H1 (cell line): ENCODE results near the gene TOM1. TPM values are rescaled to one million over a fixed set of nuclear protein-coding genes. Genes with fewer than 3 reads are reported as not detected.

Experiments used
- CTCF ChIA-PET: fragments of 300-600 bp; sonication (Branson Sonifier 250); formaldehyde crosslinking; loops from one replicate; lab custom pipeline; 2021; ENCODE audit not compliant: partially characterized antibody; lab: Charles Lee
- POLR2A ChIA-PET: fragments of 300-600 bp; sonication (Branson Sonifier 250); formaldehyde crosslinking; loops from one replicate; lab custom pipeline; 2021; ENCODE audit warnings: inconsistent platforms; ENCODE audit not compliant: partially characterized antibody; lab: Charles Lee
- DNase-seq, 2 experiments: peaks; one replicate each; pipeline versions ENCODE4 v3.0.0 to v3.0.0-alpha.2; 2010 to 2022; ENCODE audit warnings: low spot score in 2 of 2, low read depth in 1 of 2, mixed read lengths in 1 of 2
- FAIRE-seq: peaks from 2 replicates; lab custom pipeline; 2011; peaks lifted over from hg19 to GRCh38; lab: Jason Lieb, UNC
- H2AFZ ChIP-seq: 2 replicates; pipeline ENCODE4 v1.8.1; 2012; ENCODE audit warnings: low read length, inconsistent platforms
- H2AK5ac ChIP-seq: 2 replicates; pipeline ENCODE4 v1.6.1; 2013; ENCODE audit warnings: low read depth, low read length
- H2BK120ac ChIP-seq: replicated peaks from 2 replicates; pipeline ENCODE3; 2013; ENCODE audit warnings: low read depth, low read length, inconsistent platforms
- H2BK12ac ChIP-seq: 2 replicates; pipeline ENCODE4 v1.6.1; 2013; ENCODE audit warnings: low read depth, low read length
- H2BK15ac ChIP-seq: 2 replicates; pipeline ENCODE4 v1.6.1; 2013; ENCODE audit warnings: low read length
- H2BK20ac ChIP-seq: 2 replicates; pipeline ENCODE4 v1.6.1; 2013; ENCODE audit warnings: low read length
- H2BK5ac ChIP-seq: 2 replicates; pipeline ENCODE4 v1.6.1; 2013; ENCODE audit warnings: low read depth, low read length
- H3K14ac ChIP-seq: 2 replicates; pipeline ENCODE4 v1.6.1; 2013; ENCODE audit warnings: inconsistent platforms; ENCODE audit not compliant: insufficient read length
- H3K18ac ChIP-seq: 2 replicates; pipeline ENCODE4 v1.6.1; 2013; ENCODE audit warnings: low read length; ENCODE audit errors: extremely low read depth
- H3K23ac ChIP-seq: 2 replicates; pipeline ENCODE4 v1.6.1; 2013; ENCODE audit warnings: inconsistent platforms; ENCODE audit not compliant: insufficient read length
- H3K23me2 ChIP-seq: 2 replicates; pipeline ENCODE4 v1.6.1; 2013; ENCODE audit warnings: low read depth, low read length
- H3K27ac ChIP-seq: 2 replicates; pipeline ENCODE4 v1.6.1; 2011; ENCODE audit warnings: low read depth, low read length, inconsistent platforms
- H3K27me3 ChIP-seq, 4 experiments: replicated peaks in 1 of 4; 1 replicate in 1 of 4; 2 replicates in 3 of 4; pipeline versions ENCODE4 v1.6.1 to v1.8.1; 2011 to 2013; ENCODE audit warnings: low read length in 3 of 4, mild to moderate bottlenecking in 3 of 4, inconsistent platforms in 2 of 4, mixed read lengths in 2 of 4, moderate library complexity in 1 of 4; ENCODE audit not compliant: control insufficient read depth in 3 of 4, insufficient read depth in 3 of 4; ENCODE audit errors: extremely low read depth in 1 of 4
- H3K36me3 ChIP-seq, 4 experiments: 2 replicates each; pipeline versions ENCODE4 v1.6.1 to v1.8.1; 2011 to 2013; ENCODE audit warnings: mild to moderate bottlenecking in 4 of 4, low read length in 3 of 4, moderate library complexity in 2 of 4, control low read depth in 1 of 4, inconsistent platforms in 1 of 4; ENCODE audit not compliant: insufficient read depth in 4 of 4, control insufficient read depth in 2 of 4
- H3K4ac ChIP-seq: replicated peaks from 2 replicates; pipeline ENCODE3; 2013; ENCODE audit warnings: low read length, low read depth, mixed read lengths, inconsistent platforms; ENCODE audit not compliant: insufficient read length
- H3K4me1 ChIP-seq, 4 experiments: replicated peaks in 1 of 4; 1 replicate in 1 of 4; 2 replicates in 3 of 4; pipeline versions ENCODE4 v1.6.1 to v1.8.1; 2011 to 2013; ENCODE audit warnings: low read length in 3 of 4, inconsistent platforms in 2 of 4, mixed read lengths in 1 of 4; ENCODE audit not compliant: insufficient read depth in 4 of 4, control insufficient read depth in 3 of 4
- H3K4me2 ChIP-seq, 2 experiments: 2 replicates each; pipeline versions ENCODE4 v1.6.1 to v1.8.1; 2011 to 2013; ENCODE audit warnings: low read depth in 2 of 2, low read length in 2 of 2, control low read depth in 1 of 2, inconsistent platforms in 1 of 2, mild to moderate bottlenecking in 1 of 2; ENCODE audit not compliant: insufficient read depth in 1 of 2
- H3K4me3 ChIP-seq, 4 experiments: fragments of 200-600, 300-600 bp in 1 of 4; sonication (generic), shearing (Covaris generic), sonication (Bioruptor Twin) in 1 of 4; 2 replicates each; pipeline versions ENCODE4 v1.5.1 to v1.8.1; 2011 to 2016; ENCODE audit warnings: low read length in 4 of 4, low read depth in 3 of 4, control low read depth in 2 of 4, inconsistent platforms in 2 of 4, mild to moderate bottlenecking in 2 of 4, mixed read lengths in 1 of 4, moderate library complexity in 1 of 4; ENCODE audit not compliant: insufficient read depth in 2 of 4; ENCODE audit errors: extremely low read depth in 1 of 4
- H3K56ac ChIP-seq: replicated peaks from 2 replicates; pipeline ENCODE3; 2013; ENCODE audit warnings: low read depth, mild to moderate bottlenecking, mixed read lengths, low read length, inconsistent platforms; ENCODE audit not compliant: insufficient read length
- H3K79me1 ChIP-seq: 2 replicates; pipeline ENCODE4 v1.6.1; 2013; ENCODE audit warnings: low read depth, low read length, control low read depth
- H3K79me2 ChIP-seq, 2 experiments: 2 replicates each; pipeline versions ENCODE4 v1.6.1 to v1.8.1; 2012 to 2013; ENCODE audit warnings: low read length in 2 of 2, mild to moderate bottlenecking in 2 of 2, inconsistent platforms in 1 of 2; ENCODE audit not compliant: insufficient read depth in 2 of 2, control insufficient read depth in 1 of 2
- H3K9ac ChIP-seq, 4 experiments: replicated peaks in 1 of 4; 1 replicate in 1 of 4; 2 replicates in 3 of 4; pipeline versions ENCODE4 v1.6.1 to v1.8.1; 2011 to 2013; ENCODE audit warnings: low read depth in 3 of 4, low read length in 3 of 4, control low read depth in 2 of 4, mild to moderate bottlenecking in 2 of 4, moderate library complexity in 2 of 4, inconsistent platforms in 1 of 4; ENCODE audit errors: extremely low read depth in 1 of 4
- H3K9me3 ChIP-seq, 2 experiments: 2 replicates each; pipeline versions ENCODE4 v1.6.1 to v1.8.1; 2012 to 2013; ENCODE audit warnings: mild to moderate bottlenecking in 2 of 2, moderate library complexity in 2 of 2, control low read depth in 1 of 2, inconsistent platforms in 1 of 2, low read depth in 1 of 2, low read length in 1 of 2, mixed read lengths in 1 of 2; ENCODE audit not compliant: insufficient read depth in 2 of 2
- H4K20me1 ChIP-seq, 2 experiments: replicated peaks in 1 of 2; 2 replicates each; pipeline versions ENCODE3 to v1.8.1; 2011 to 2013; ENCODE audit warnings: inconsistent platforms in 2 of 2, low read length in 2 of 2, mild to moderate bottlenecking in 1 of 2; ENCODE audit not compliant: insufficient read depth in 2 of 2, control insufficient read depth in 1 of 2
- H4K5ac ChIP-seq: 2 replicates; pipeline ENCODE4 v1.6.1; 2013; ENCODE audit warnings: low read length, low read depth, mixed read lengths, inconsistent platforms; ENCODE audit not compliant: insufficient read length
- H4K8ac ChIP-seq: 2 replicates; pipeline ENCODE4 v1.8.0; 2013; ENCODE audit warnings: mild to moderate bottlenecking, moderate library complexity, low read length, inconsistent platforms; ENCODE audit not compliant: insufficient read depth; ENCODE audit errors: extremely low read depth
- H4K91ac ChIP-seq: replicated peaks from 2 replicates; pipeline ENCODE3; 2013; ENCODE audit warnings: low read length, mixed read lengths, inconsistent platforms; ENCODE audit not compliant: insufficient read length
- ASH2L ChIP-seq: fragments of 200-600, 300-600 bp; sonication (generic); IDR thresholded peaks from one replicate; pipeline ENCODE4 v1.7.1; 2017; ENCODE audit warnings: low read length
- FOSL1 ChIP-seq: IDR thresholded peaks from 2 replicates; pipeline ENCODE4 v1.6.1; 2011; ENCODE audit warnings: mild to moderate bottlenecking, low read depth, low read length, moderate library complexity; ENCODE audit not compliant: insufficient read depth
- GABPA ChIP-seq: IDR thresholded peaks from 2 replicates; pipeline ENCODE4 v1.6.1; 2011; ENCODE audit warnings: mild to moderate bottlenecking, low read length, moderate library complexity, borderline replicate concordance; ENCODE audit not compliant: insufficient read depth
- GTF2F1 ChIP-seq: IDR thresholded peaks from 2 replicates; pipeline ENCODE4 v1.6.1; 2012; ENCODE audit warnings: low read depth, low read length, improper control_type of control experiment, borderline replicate concordance
- KDM4A ChIP-seq: IDR thresholded peaks from one replicate; pipeline ENCODE4 v1.7.1; 2012; ENCODE audit warnings: low read depth, mild to moderate bottlenecking, moderate library complexity, low read length, inconsistent platforms; ENCODE audit not compliant: severe bottlenecking
- NRF1 ChIP-seq: IDR thresholded peaks from 2 replicates; pipeline ENCODE4 v1.6.1; 2011; ENCODE audit warnings: mild to moderate bottlenecking, low read depth, low read length, improper control_type of control experiment
- PHF8 ChIP-seq: fragments of 200-600 bp; sonication (generic); conservative IDR thresholded peaks from 2 replicates; pipeline ENCODE4 v1.7.1; 2012; ENCODE audit warnings: low read depth, mild to moderate bottlenecking, inconsistent platforms, low read length, moderate library complexity
- SUZ12 ChIP-seq: fragments of 200-600 bp; sonication (generic); IDR thresholded peaks from 2 replicates; pipeline ENCODE4 v1.6.1; 2012; ENCODE audit warnings: mild to moderate bottlenecking, inconsistent platforms, low read length, moderate library complexity, mixed read lengths
- TAF7 ChIP-seq: optimal IDR thresholded peaks from 2 replicates; pipeline ENCODE3; 2011; ENCODE audit warnings: low read depth, mild to moderate bottlenecking, inconsistent platforms, low read length, moderate library complexity, borderline replicate concordance
- WGBS, 2 experiments: shearing (Covaris generic) in 1 of 2; methylation state at CpG; one replicate each; pipeline versions ENCODE4 v1.1.6 to v1.1.7; 2013 to 2015; ENCODE audit warnings: low lambda C conversion rate in 2 of 2, mixed read lengths in 2 of 2, inconsistent platforms in 1 of 2, low coverage in 1 of 2, missing lambda C conversion rate in 1 of 2; ENCODE audit not compliant: insufficient replicate concordance in 2 of 2, insufficient coverage in 1 of 2, insufficient read length in 1 of 2; ENCODE audit errors: extremely low coverage in 1 of 2, missing lambda C conversion rate in 1 of 2; 5-methylcytosine and 5-hydroxymethylcytosine counted together
- polyA plus RNA-seq, 7 experiments: library from polyadenylated mRNA; depleted of rRNA in 3 of 7; stranded (reverse) in 5 of 7; unstranded in 2 of 7; fragments of >200 nt in 5 of 7; fragments of 200-250 nt in 2 of 7; gene quantifications; 1 replicate in 5 of 7; 2 replicates in 1 of 7; 4 replicates in 1 of 7; pipeline versions ENCODE4 v1.2.1 to v1.2.3, GENCODE V29; 2011 to 2013; ENCODE audit warnings: missing spikeins in 2 of 7, mixed read lengths in 2 of 7
- total RNA-seq: library from RNA; stranded (reverse); fragmentation: NEBNext Ultra II Directional; extraction: Animal tissue kit (Norgen Biotek cat#: 25700); gene quantifications from 2 replicates; pipeline ENCODE4 v1.2.1, GENCODE V29; 2021

TOM1 gene
- total and polyA plus RNA-seq, 2 of the 8 experiments (the other 6 are each of a cell fraction or from before 2014, with no cell fraction given), result 25.1 to 39.2 TPM

GRCh38 chr22:35322126-35322525 lies 22.4 kb downstream of the TOM1 start:
- H4K5ac ChIP-seq, result no peak overlapping the region
- H3K79me2 ChIP-seq, result no peaks in the 10 kb centered on the region
- H2BK12ac ChIP-seq, result no peak overlapping the region
- H2BK120ac ChIP-seq, result no peak overlapping the region
- no peaks in the 10 kb centered on the region; the same call in none of the 2 replicates for H3K79me1 ChIP-seq
- H3K14ac ChIP-seq, result no peak overlapping the region
- H3K9me3 ChIP-seq, result no peaks in the 10 kb centered on the region
- H3K27me3 ChIP-seq, result no peaks in the 10 kb centered on the region
- peaks cover 3% of the 10 kb centered on the region in 2 experiments for H4K20me1 ChIP-seq
- POLR2A ChIA-PET, result interaction anchor here (0.6 kb wide), 1 partner anchor 51 kb away, joined by 3 read pairs; no protein-coding TSS in a partner anchor
- H3K9ac ChIP-seq, result no peak overlapping the region
- CTCF ChIA-PET, result no interaction called here
- 91% methylated on average over 10 of the region's 10 CpGs; no CpG with 5 or more reads in 1 of the 2 experiments for WGBS, 2 experiments
- H3K4me2 ChIP-seq, result no peak overlapping the region
- FAIRE-seq (no peak), DNase-seq (no peak)
- no peak overlapping the region for H3K4ac ChIP-seq
- H3K27ac ChIP-seq, result no peak overlapping the region
- no peak overlapping the region for H3K23ac ChIP-seq
- no peak overlapping the region for H2BK20ac ChIP-seq
- no peak overlapping the region for H2AK5ac ChIP-seq
- no peak overlapping the region for H2AFZ ChIP-seq
- H3K36me3 ChIP-seq, result peaks cover 3 to 8% (median 6%) of the 10 kb centered on the region in 4 experiments; a peak in 5 of 8 replicates
- H3K4me1 ChIP-seq, result no peaks in the 10 kb centered on the region
- no peak overlapping the region for H4K8ac ChIP-seq
- H3K18ac ChIP-seq, result no peak overlapping the region
- no peak overlapping the region for H2BK15ac ChIP-seq
- no peaks in the 10 kb centered on the region for H3K23me2 ChIP-seq
- no peak overlapping the region for H2BK5ac ChIP-seq
- no peak overlapping the region for H3K4me3 ChIP-seq
- TF ChIP-seq PHF8 (no peak), TAF7 (no peak), FOSL1 (no peak), GTF2F1 (no peak), NRF1 (no peak), SUZ12 (no peak), ASH2L (no peak), GABPA (no peak), KDM4A (no peak)
- H3K56ac ChIP-seq, result no peak overlapping the region
- H4K91ac ChIP-seq, result no peak overlapping the region
